AG04450 (cell line): ENCODE measurements around the gene TUBB. TPM values are rescaled to one million over a fixed set of nuclear protein-coding genes. Genes with fewer than 3 reads are reported as not detected.
"Not testable (repeated sequence)": the region's sequence is repeated elsewhere in the genome, so short reads cannot be mapped to it uniquely, and the experiment has no call there.

Experiments
- CTCF ChIA-PET: fragments of 300-600, 350-600 bp; formaldehyde crosslinking; extraction: SDS; loops from one replicate; lab custom pipeline; 2022; ENCODE audit warnings: antibody characterized with exemption, inconsistent platforms; lab: Charles Lee
- POLR2A ChIA-PET: fragments of 350-600 bp; formaldehyde crosslinking; extraction: SDS; loops from one replicate; lab custom pipeline; 2021; ENCODE audit warnings: antibody characterized with exemption, inconsistent platforms; lab: Yijun Ruan, JAX
- DNase-seq: peaks from one replicate; pipeline ENCODE4 v3.0.0-alpha.2; 2011; ENCODE audit warnings: low read depth, low spot score
- H3K27ac ChIP-seq: one replicate; pipeline ENCODE4 v1.5.1; 2012; ENCODE audit warnings: low read depth, low read length, control low read depth
- H3K27me3 ChIP-seq: one replicate; pipeline ENCODE4 v1.6.0; 2012; ENCODE audit warnings: low read length; ENCODE audit not compliant: control insufficient read depth, insufficient read depth
- H3K4me3 ChIP-seq: 2 replicates; pipeline ENCODE4 v1.5.1; 2011; ENCODE audit warnings: mild to moderate bottlenecking, low read depth, low read length, control low read depth
- H3K9me3 ChIP-seq: 2 replicates; pipeline ENCODE4 v1.5.1; 2012; ENCODE audit warnings: low read length; ENCODE audit not compliant: control insufficient read depth, insufficient read depth
- polyA plus RNA-seq: library from polyadenylated mRNA; depleted of rRNA; stranded (reverse); fragments of >200 nt; gene quantifications from 2 replicates; pipeline ENCODE4 v1.2.3, GENCODE V29; 2011
- TF ChIP-seq, protein P1 (sequence below): IDR thresholded peaks from 2 replicates; pipeline ENCODE4 v1.5.1; 2011; ENCODE audit warnings: low read depth, low read length, control low read depth, inconsistent platforms

The TUBB gene
- polyA plus RNA-seq, 1 experiment = 1,457 TPM

DNA sequence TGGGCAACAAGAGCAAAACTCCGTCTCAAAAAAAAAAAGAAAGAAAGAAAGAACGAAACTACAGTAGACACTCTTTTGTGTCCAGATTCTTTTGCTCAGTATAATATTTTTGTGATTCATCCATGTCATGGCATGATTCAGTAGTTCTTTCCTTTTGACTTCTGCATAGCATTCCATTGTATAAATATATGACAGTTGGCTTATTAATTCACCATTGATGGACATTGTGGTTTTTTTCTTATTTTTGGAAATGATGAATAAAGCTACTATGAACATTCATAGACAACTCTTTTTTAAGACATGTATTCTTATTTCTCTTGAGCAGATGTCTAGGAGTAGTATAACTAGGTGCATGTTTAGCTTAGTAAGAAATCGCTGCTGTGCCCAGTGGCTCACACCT is 34.5 kb downstream of the TUBB start:
- Histone ChIP-seq H3K27ac (no peak overlapping the region), H3K27me3 (no peaks in the 10 kb centered on the region), H3K9me3 (no peaks in the 10 kb centered on the region), H3K4me3 (no peak overlapping the region)
- TF ChIP-seq, protein P1, sequence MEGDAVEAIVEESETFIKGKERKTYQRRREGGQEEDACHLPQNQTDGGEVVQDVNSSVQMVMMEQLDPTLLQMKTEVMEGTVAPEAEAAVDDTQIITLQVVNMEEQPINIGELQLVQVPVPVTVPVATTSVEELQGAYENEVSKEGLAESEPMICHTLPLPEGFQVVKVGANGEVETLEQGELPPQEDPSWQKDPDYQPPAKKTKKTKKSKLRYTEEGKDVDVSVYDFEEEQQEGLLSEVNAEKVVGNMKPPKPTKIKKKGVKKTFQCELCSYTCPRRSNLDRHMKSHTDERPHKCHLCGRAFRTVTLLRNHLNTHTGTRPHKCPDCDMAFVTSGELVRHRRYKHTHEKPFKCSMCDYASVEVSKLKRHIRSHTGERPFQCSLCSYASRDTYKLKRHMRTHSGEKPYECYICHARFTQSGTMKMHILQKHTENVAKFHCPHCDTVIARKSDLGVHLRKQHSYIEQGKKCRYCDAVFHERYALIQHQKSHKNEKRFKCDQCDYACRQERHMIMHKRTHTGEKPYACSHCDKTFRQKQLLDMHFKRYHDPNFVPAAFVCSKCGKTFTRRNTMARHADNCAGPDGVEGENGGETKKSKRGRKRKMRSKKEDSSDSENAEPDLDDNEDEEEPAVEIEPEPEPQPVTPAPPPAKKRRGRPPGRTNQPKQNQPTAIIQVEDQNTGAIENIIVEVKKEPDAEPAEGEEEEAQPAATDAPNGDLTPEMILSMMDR = no peak
- ChIA-PET POLR2A (interaction anchor here (0.8 to 1.3 kb wide), 3 partner anchors 14 to 69 kb away, joined by 3 to 8 read pairs (median 4); no protein-coding TSS in a partner anchor), CTCF (interaction anchor here (0.6 to 1.0 kb wide), 3 partner anchors 13 to 74 kb away, joined by 3 to 4 read pairs (median 3); no protein-coding TSS in a partner anchor)
- no peak for DNase-seq

DNA sequence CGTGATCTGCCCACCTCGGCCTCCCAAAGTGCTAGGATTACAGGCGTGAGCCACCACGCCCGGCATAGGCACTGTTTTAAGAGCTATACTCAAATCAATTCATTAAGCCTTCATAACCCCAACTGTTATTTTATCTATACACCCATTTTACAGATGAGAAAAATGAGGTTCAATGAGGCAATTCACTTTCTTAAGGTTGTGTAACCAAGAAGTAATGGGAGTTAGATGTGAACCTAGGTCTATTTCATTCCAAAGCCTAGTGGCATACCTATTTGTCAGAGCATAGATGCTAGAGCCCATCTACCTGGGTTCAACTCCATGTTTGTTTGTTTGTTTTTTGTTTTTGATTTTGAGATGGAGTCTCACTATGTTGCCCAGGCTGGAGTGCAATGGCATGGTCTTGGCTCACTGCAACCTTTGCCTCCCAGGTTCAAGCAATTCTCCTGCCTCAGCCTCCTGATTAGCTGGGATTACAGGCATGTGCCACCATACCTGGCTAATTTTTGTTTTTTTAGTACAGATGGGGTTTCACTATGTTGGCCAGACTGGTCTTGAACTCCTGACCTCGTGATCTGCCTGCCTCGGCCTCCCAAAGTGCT is 36.4 kb downstream of the TUBB start:
- H3K27me3 ChIP-seq, H3K9me3 ChIP-seq, H3K27ac ChIP-seq, CTCF ChIA-PET, DNase-seq, H3K4me3 ChIP-seq: not testable (repeated sequence)
- POLR2A ChIA-PET = interaction anchor here (0.9 kb wide), 1 partner anchor 13 kb away, joined by 3 read pairs; no protein-coding TSS in a partner anchor

DNA sequence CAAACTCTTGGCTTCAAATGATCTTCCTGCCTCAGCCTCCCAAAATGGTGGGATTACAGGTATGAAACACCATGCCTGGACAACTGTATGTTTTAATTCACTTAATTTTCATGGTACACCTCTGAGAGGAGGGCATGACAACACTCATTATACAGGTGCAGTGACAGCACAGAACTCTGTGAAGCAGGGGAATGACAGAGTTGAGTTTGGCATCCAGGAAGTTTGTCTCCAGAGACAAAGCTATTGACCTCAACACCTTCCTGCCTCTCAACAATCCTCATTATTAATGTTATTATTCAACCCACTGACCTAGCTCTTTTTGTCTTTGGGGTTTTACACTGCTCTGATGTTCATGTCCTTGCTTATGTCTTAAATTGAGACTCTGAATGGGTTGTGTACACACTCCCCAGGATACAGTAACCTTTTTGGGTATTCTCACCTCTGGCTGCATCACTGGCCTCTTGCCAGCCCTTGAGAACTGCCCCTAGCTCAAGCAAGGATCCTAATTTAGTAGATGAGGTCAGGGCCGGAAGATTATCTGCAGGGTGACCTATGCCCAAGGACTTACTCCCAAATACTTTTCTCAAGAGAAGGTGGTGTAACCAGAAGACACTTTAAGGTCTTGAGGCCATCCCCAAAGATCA is 37.2 kb downstream of the TUBB start:
- Histone ChIP-seq H3K9me3 (0 out of 2 replicates have a peak, but pooled peaks cover 4% of the 10 kb centered on the region), H3K27me3 (no peaks in the 10 kb centered on the region), H3K4me3 (no peak overlapping the region), H3K27ac (no peak overlapping the region)
- POLR2A ChIA-PET = no interaction called here
- TF ChIP-seq, protein P1 = no peak
- CTCF ChIA-PET = interaction anchor here (0.9 kb wide), 1 partner anchor 24 kb away, joined by 3 read pairs; no protein-coding TSS in a partner anchor
- no peak for DNase-seq

DNA sequence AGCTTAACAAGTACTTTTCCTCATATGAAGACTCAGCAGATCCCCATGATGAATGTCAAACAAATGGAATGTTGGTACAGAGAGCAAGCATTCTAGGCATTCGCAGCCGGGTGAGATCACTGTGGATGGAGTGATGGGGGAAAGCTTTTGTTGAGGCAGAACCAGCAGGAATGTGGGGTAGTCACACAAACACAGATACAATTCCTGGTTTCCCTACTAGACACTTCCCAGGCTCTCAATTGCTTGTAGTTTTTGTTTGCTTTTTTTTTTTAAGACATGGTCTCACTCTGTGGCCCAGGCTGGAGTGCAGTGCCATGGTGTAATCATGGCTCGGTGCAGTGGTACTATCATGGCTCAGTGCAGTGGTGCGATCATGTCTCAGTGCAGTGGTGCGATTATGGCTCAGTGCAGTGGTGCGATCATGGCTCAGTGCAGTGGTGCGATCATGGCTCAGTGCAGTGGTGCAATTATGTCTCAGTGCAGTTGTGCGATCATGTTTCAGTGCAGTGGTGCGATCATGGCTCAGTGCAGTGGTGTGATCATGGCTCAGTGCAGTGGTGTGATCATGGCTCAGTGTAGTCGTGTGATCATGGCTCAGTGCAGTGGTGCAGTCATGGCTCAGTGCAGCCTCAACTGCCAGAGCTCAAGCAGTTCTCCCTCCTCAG is 39.6 kb downstream of the TUBB start:
- no peak overlapping the region for H3K4me3 ChIP-seq
- peak; percentile 93 for DNase-seq
- CTCF ChIA-PET = interaction anchor here (1.1 to 1.2 kb wide), 2 partner anchors 63 to 69 kb away, joined by 5 read pairs; no protein-coding TSS in a partner anchor

DNA sequence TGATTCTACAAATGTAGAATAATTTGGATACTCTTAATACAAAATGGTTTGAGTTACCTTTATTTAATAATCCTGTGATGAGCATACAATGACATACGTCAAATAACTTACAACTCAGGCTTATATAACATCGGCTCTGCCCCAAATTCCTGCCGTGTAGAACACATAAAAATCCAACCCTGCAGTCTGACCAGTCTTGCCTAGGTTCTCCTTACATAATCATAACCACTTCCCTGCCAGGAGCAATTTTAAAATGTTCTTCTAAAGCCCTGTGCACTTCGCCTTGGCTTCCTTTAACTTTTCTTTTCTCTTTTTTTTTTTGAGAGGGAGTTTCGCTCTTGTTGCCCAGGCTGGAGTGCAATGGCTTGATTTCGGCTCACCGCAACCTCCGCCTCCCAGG is 40.4 kb downstream of the TUBB start:
- ChIA-PET CTCF (no interaction called here), POLR2A (interaction anchor here (0.6 to 2.8 kb wide), 4 partner anchors 9 to 26 kb away, joined by 3 to 21 read pairs (median 13); no protein-coding TSS in a partner anchor)
- Histone ChIP-seq H3K27me3 (no peaks in the 10 kb centered on the region), H3K9me3 (0 out of 2 replicates have a peak, but pooled peaks cover 4% of the 10 kb centered on the region), H3K27ac (no peak overlapping the region), H3K4me3 (no peak overlapping the region)
- DNase-seq = no peak
- TF ChIP-seq, protein P1 = no peak

More for the DNA sequence above, 39.6 kb downstream of the TUBB start:
- Histone ChIP-seq H3K27me3 (no peaks in the 10 kb centered on the region), H3K9me3 (0 out of 2 replicates have a peak, but pooled peaks cover 4% of the 10 kb centered on the region), H3K27ac (peak overlapping the region; percentile 94)
- TF ChIP-seq, protein P1 = no peak
- POLR2A ChIA-PET = interaction anchor here (0.5 to 2.8 kb wide), 13 partner anchors 10 to 162 kb away, joined by 3 to 21 read pairs (median 4); partner anchors contain the start of genes FLOT1, IER3 and MDC1
